ENCODE data around the gene OLFML2A.
A peak's percentile ranks its signal among the peaks of the same experiment; 100 is the strongest.

Gene OLFML2A

DNA sequence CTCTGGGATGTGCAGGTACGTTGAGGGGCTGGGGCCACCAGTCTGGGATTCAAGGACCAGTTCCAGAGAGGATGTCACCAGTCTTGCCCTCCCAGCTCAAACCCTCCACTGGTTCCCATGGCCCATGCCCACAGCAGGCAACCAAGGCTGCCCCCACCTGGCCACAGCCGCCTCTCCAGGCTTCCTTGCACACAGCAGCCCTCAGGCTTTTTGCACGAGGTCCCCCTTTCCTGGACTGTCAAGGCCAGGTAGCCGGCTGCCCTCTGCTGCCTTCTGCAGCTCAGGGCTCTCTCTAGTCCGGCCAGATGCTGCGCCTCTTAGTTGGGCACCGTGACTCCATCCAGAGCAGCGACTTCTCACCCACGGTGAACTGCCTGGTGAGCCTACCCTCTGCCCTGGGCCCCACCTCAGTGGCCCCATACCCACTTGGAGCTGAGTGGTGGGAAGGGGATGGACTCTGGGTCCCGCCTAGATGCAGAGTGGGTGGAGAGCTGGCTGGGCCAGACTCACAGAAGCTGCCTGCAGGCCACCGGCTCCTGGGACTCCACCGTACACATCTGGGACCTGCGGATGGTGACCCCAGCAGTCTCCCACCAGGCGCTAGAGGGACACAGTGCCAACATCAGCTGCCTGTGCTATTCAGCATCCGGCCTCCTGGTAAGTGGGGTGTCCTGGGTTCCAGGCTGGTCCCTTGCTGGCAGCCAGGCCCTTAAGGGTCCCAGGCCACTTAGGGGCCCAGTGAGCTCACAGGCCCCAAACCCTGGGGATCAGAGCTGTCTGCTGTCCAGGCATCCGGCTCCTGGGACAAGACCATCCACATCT, 79.2 kb downstream of the OLFML2A start:
- peak; percentile 78 for DNase-seq

DNA sequence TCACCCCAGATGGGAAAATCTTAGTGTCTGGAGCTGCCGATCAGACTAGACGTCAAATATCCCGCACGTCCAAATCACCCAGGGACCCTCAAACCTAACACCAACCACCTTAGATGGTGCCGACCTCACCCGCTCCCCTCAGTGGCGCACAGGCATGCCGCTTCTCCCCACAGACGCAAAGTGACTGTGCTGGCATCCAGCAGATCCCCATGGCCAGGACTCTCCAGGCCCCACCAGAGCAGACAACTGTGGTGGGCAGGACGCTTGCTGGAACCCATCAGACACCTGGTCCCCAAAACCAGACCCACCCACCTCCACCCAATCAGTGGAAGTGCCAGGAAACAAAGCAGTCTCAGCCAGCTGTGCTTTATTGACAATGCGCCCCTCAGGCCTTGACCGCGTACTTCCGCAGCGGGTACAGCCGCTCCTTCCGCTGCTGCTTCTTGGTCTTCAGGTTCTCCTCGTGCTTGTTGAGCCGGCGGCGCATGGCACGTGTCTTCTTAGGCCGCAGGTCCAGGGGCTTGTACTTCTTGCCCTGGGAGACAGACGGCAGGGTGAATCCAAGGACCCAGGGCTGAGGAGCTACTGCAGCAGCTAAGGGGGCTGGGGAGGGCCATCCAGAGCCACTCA, 80.7 kb downstream of the OLFML2A start:
- peak; percentile 57 for DNase-seq

DNA sequence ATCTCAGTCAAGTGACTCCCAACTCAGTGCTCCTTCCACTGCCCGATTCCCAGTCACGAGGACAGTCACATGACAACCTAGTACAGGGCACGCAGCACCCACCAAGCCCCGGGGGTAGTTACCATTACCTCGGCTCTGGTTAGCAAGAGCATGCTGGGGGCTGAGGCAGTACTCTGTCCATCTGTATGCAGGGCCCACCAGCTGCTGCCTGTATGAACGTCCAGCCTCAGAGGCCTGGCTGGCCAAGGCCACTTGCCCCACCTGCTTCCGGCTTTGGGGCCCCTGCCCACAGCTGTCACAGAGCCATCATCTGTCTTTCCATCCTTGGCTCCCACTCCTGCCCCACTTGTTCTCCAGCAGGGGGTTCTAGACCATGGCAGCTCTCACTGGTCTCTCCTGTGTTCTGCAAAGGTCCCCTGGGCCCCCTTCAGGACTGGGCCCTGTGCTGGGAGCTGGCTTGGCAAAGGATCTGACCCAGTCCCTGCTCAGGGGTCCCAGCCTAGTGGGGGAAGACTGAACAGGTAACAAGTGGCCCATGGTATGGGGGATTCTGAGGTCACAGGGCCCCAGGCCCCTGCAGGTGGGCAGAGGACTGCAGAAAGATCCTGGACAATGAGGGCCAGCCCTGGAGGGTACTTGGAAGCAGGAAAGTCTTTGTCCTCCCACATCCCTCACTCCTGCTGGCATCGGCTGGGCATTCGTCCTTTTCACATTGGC, 81.6 kb downstream of the OLFML2A start:
- no peak for DNase-seq

GRCh38 chr9:124859803-124860581, 83.1 kb downstream of the OLFML2A start:
- no peak for DNase-seq

- no peak for DNase-seq
Measured at GRCh38 chr9:124860582-124861341, 83.8 kb downstream of the OLFML2A start.

DNA sequence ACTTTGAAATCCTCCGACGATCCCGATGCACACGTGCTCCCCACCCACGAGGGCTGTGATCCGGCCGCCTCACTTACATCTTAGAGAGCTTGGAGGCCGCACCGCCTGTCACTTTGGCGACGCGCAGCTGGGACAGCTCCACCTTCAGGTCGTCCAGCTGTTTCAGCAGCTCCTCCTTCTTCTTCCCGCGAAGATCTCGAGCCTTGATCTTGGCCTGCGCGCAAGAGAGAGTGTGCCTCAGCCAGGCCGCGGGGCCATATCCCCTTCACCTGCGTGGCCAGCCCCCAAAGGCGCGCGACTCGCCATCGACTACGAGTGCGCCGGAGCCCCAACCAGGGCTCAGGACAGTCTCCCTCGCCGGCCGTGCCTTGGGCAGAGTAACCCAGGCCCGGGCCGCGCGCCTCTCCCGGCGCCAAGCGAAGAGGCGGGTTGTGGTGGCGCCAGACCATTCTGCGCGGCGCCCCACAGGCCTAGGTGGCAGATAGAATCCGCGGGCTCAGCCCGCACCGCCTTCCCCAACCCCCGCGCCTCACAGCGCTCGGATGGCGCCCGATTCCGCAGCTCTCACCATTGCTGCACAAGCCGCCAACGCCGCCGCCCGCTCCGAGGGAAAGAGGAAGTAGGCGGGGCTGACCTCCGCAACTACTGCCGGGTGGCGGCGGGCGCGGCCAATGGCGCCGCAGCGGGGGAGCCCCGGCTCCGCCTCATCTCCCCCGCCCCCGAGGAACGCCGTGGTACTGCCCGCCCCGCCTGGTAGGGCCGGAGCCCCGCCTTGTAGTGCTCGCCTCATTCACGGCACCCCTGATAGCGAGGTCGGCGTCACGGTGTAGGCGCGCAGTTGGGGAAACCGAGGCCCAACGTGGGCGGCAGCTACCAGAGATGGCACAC, 84.7 kb downstream of the OLFML2A start, which contains the start of the genes ARPC5L and RPL35:
Gene ARPC5L (plus strand): TSS at position 789 of the 888 bp plus-strand sequence. CDS start 7,161 bp downstream, outside the sequence.
Gene RPL35 (minus strand): TSS at position 616 of the 888 bp plus-strand sequence. CDS start 45 bp downstream, at position 571.
- peak; percentile 97 for DNase-seq

GRCh38 chr9:124863371-124863871, 86.5 kb downstream of the OLFML2A start:
- DNase-seq, result no peak
